OCI-LY7 (cell line): ENCODE results near the gene NOXO1. TPM values are rescaled to one million over a fixed set of nuclear protein-coding genes. Genes with fewer than 3 reads are reported as not detected.
A peak's percentile ranks its signal among the peaks of the same experiment; 100 is the strongest.
"Not testable (repeated sequence)": the region's sequence is repeated elsewhere in the genome, so short reads cannot be mapped to it uniquely, and the experiment has no call there.

ENCODE experiments used
- BruUV-seq: library from RNA; stranded (reverse); fragments of 400-500 nt; replicated peaks from 2 replicates; lab custom pipeline; 2021; lab: Mats Ljungman, UMichigan
- CTCF ChIA-PET: fragments of 300-600 bp; sonication (Branson Sonifier 250); formaldehyde crosslinking; loops from one replicate; lab custom pipeline; 2022; ENCODE audit warnings: antibody characterized with exemption; ENCODE audit not compliant: unreplicated experiment; lab: Charles Lee
- POLR2A ChIA-PET: fragments of 300-600 bp; sonication (Branson Sonifier 250); formaldehyde crosslinking; loops from one replicate; lab custom pipeline; 2022; ENCODE audit warnings: antibody characterized with exemption; lab: Charles Lee
- DNase-seq: peaks from one replicate; pipeline ENCODE4 v3.0.0-alpha.2; 2015; ENCODE audit warnings: low spot score
- H2AFZ ChIP-seq: fragments of 200-600 bp; sonication (generic), shearing (Covaris generic); 2 replicates; pipeline ENCODE4 v1.6.1; 2014; ENCODE audit warnings: mild to moderate bottlenecking, antibody characterized with exemption, low read length, moderate library complexity
- H3K27ac ChIP-seq: fragments of 200-600 bp; sonication (generic); 2 replicates; pipeline ENCODE4 v1.5.1; 2014; ENCODE audit warnings: mixed run types, low read depth, mild to moderate bottlenecking, moderate library complexity, low read length, inconsistent platforms; ENCODE audit not compliant: poor library complexity, severe bottlenecking
- H3K36me3 ChIP-seq: fragments of 200-600 bp; sonication (generic); 2 replicates; pipeline ENCODE4 v1.6.1; 2014; ENCODE audit warnings: mild to moderate bottlenecking, antibody characterized with exemption, low read length, moderate library complexity, mixed read lengths; ENCODE audit not compliant: insufficient read depth
- H3K4me1 ChIP-seq: fragments of 200-600 bp; sonication (generic); 2 replicates; pipeline ENCODE4 v1.5.1; 2014; ENCODE audit warnings: mild to moderate bottlenecking, low read length; ENCODE audit not compliant: insufficient read depth, poor library complexity, severe bottlenecking
- H3K4me2 ChIP-seq: fragments of 200-600 bp; sonication (generic); 2 replicates; pipeline ENCODE4 v1.6.1; 2014; ENCODE audit warnings: mild to moderate bottlenecking, low read length
- H3K4me3 ChIP-seq: fragments of 200-600 bp; sonication (generic); 2 replicates; pipeline ENCODE4 v1.5.1; 2014; ENCODE audit warnings: mild to moderate bottlenecking, low read depth, low read length; ENCODE audit not compliant: poor library complexity, severe bottlenecking
- H3K79me2 ChIP-seq: fragments of 200-600 bp; sonication (generic); 2 replicates; pipeline ENCODE4 v1.6.1; 2016; ENCODE audit warnings: low read depth, mild to moderate bottlenecking, low read length, moderate library complexity, mixed read lengths; ENCODE audit not compliant: insufficient read depth
- H3K9me2 ChIP-seq: fragments of 200-600 bp; sonication (generic); 2 replicates; pipeline ENCODE4 v1.6.1; 2016; ENCODE audit warnings: mild to moderate bottlenecking, low read length, mixed read lengths; ENCODE audit not compliant: insufficient read depth
- H3K9me3 ChIP-seq: fragments of 200-600 bp; sonication (generic); 2 replicates; pipeline ENCODE4 v1.6.1; 2014; ENCODE audit warnings: mild to moderate bottlenecking, mixed run types, low read length, mixed read lengths
- H4K20me1 ChIP-seq: fragments of 200-600 bp; sonication (generic); 2 replicates; pipeline ENCODE4 v1.6.1; 2014; ENCODE audit warnings: mild to moderate bottlenecking, antibody characterized with exemption, low read length, moderate library complexity, mixed read lengths; ENCODE audit not compliant: insufficient read depth
- EZH2phosphoT487 ChIP-seq: fragments of 200-600 bp; sonication (generic); IDR thresholded peaks from 2 replicates; pipeline ENCODE4 v1.6.1; 2018; ENCODE audit warnings: low read depth, borderline replicate concordance, mild to moderate bottlenecking, mixed run types, antibody characterized with exemption, low read length, moderate library complexity, mixed read lengths
- intact Hi-C: fragments of 100-400 bp; cut with micrococcal nuclease; formaldehyde crosslinking; loops from one replicate; pipeline ENCODE4 v1.10.0; 2022; ENCODE audit not compliant: unreplicated experiment
- total RNA-seq, 2 experiments: library from RNA; depleted of rRNA in 1 of 2; stranded (reverse); fragments of >200 nt in 1 of 2; shearing (Covaris generic) in 1 of 2; gene quantifications; 2 replicates each; pipeline ENCODE4 v1.2.3, GENCODE V29; 2014 to 2022
- TF ChIP-seq, protein P1 (sequence below): fragments of 200-600 bp; sonication (generic); conservative IDR thresholded peaks from 2 replicates; pipeline ENCODE4 v1.5.1; 2014; ENCODE audit warnings: mild to moderate bottlenecking, antibody characterized with exemption, low read length, moderate library complexity, mixed read lengths

The NOXO1 gene
- total RNA-seq, 2 experiments from 2014 or later = 0.22 to 0.30 TPM

DNA sequence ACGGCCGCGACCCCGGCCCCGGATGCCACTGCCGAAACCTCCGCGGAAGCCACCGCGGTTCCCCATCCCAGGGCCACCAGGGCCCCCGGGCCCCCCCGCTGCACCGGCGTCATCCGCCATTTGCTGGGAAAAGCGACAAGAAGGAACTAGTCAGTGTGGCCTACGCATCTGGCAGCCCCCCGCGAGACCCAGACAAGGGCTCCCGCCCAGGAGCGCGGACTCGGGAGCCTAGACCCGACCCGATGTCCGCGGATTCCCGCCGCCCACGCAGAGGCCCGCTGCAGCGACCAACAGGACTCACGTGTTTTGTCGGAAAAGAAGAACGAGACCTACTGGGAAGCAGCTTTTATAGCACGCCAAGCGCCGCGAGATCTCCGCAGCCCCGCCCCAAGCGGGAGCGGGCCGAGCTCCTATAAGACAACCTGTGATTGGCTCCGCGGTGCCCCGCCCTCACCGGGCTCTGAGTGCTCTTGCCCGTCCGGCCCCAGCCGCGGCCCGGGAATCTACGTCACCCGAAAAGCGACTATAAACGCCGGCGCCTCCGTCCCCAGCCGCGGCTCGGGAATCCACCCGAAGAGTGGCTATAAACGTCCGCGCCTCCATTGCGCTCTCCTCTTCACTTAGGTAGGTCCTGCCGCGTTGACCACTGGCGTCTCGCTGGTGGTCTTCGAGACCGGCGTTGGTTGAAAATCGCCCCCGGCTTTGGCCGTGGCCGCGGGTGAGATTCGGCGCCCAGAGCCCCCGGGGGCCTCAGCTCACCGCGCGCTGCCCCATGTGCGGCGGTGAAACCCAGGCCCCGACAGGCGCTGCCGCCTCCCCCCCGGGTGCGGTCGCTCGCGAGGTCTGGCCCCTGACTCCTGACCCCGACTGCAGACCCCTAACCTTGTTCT, 16.5 kb downstream of the NOXO1 start, which contains the start of gene RPS2:
Gene RPS2, minus strand, starts transcription at position 321 of the 890 bp plus-strand sequence. Its CDS starts 201 bp downstream, at position 120.
- Histone ChIP-seq H3K4me1 (peaks cover 32% of the 10 kb centered on the region), H3K27ac (peak within 1 kb of the TSS; percentile 80), H3K4me3 (peak within 1 kb of the TSS; percentile 82), H3K36me3 (peaks cover 64% of the 10 kb centered on the region), H3K9me2 (no peaks in the 10 kb centered on the region), H3K4me2 (peak within 1 kb of the TSS; percentile 96), H3K9me3 (no peaks in the 10 kb centered on the region), H3K79me2 (peaks cover 56% of the 10 kb centered on the region), H4K20me1 (peaks cover 14% of the 10 kb centered on the region), H2AFZ (peak within 1 kb of the TSS; percentile 6; the same call in 1 of the 2 replicates)
- BruUV-seq = no TSS peak
- ChIA-PET CTCF (interaction anchor here (0.6 kb wide), 1 partner anchor 58 kb away, joined by 3 read pairs; no protein-coding TSS in a partner anchor), POLR2A (interaction anchor here (0.6 to 1.6 kb wide), 8 partner anchors 21 to 1384 kb away, joined by 3 to 11 read pairs (median 5); partner anchors contain the start of genes MSRB1, NUBP2, SPSB3 and SYNGR3)
- TF ChIP-seq, protein P1, sequence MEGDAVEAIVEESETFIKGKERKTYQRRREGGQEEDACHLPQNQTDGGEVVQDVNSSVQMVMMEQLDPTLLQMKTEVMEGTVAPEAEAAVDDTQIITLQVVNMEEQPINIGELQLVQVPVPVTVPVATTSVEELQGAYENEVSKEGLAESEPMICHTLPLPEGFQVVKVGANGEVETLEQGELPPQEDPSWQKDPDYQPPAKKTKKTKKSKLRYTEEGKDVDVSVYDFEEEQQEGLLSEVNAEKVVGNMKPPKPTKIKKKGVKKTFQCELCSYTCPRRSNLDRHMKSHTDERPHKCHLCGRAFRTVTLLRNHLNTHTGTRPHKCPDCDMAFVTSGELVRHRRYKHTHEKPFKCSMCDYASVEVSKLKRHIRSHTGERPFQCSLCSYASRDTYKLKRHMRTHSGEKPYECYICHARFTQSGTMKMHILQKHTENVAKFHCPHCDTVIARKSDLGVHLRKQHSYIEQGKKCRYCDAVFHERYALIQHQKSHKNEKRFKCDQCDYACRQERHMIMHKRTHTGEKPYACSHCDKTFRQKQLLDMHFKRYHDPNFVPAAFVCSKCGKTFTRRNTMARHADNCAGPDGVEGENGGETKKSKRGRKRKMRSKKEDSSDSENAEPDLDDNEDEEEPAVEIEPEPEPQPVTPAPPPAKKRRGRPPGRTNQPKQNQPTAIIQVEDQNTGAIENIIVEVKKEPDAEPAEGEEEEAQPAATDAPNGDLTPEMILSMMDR = 0 out of 2 replicates have a peak, but pooled peaks have one; percentile 34
- TF ChIP-seq EZH2phosphoT487 = no peak
- peak; percentile 99 for DNase-seq
- intact Hi-C loops = loop anchor here (2.0 kb wide), 1 partner anchor 28 kb away; no protein-coding TSS in a partner anchor

DNA sequence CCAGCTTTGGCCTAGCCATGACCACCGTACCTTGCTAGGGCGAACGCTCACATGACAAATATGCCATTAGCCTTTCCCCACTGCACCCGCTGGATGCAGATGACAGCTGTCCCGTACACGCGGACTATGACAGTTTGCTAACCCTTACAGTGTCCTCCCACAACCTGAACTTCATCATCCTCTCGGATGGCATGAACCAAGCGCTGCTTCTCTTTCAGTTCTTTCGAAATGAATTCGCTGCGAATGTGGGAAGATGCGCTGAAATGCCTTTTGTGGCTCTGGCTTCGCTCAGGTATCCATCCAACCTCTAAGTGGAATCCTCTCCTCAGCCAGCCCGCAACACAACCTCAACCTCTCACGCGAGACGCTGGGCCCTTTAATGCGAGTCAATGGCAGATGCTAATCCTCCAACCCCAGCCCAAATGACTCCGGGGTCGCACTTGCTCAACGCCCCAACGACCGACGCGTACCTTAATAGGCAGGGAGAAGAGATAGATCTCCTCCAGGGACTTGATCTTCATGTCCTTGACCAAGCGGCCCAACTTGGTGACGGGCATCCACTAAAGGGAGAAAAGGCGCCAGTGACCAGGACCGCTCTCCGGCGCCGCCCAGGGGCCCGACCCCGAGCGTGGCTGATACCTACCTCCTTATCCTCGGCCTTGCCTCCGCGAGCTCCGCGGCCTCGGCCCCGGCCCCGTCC, 17.3 kb downstream of the NOXO1 start:
- no peaks in the 10 kb centered on the region for H3K9me3 ChIP-seq
- POLR2A ChIA-PET = interaction anchor here (0.6 to 1.6 kb wide), 10 partner anchors 20 to 1383 kb away, joined by 3 to 11 read pairs (median 4); partner anchors contain the start of genes MSRB1, NUBP2, SPSB3 and SYNGR3
- intact Hi-C loops = loop anchor here (2.0 kb wide), 1 partner anchor 29 kb away; no protein-coding TSS in a partner anchor
- peak; percentile 51 for DNase-seq
- CTCF ChIA-PET = no interaction called here
- no peak overlapping the region for H2AFZ ChIP-seq
- H3K9me2 ChIP-seq = no peaks in the 10 kb centered on the region
- peaks cover 64% of the 10 kb centered on the region for H3K36me3 ChIP-seq
- TF ChIP-seq, protein P1 = peak; percentile 46
- TF ChIP-seq EZH2phosphoT487 = no peak
- H3K79me2 ChIP-seq = peaks cover 60% of the 10 kb centered on the region
- H3K4me3 ChIP-seq = peak overlapping the region; percentile 82
- BruUV-seq = no TSS peak
- peak overlapping the region; percentile 80 for H3K27ac ChIP-seq
- peak overlapping the region; percentile 96 for H3K4me2 ChIP-seq
- H3K4me1 ChIP-seq = peaks cover 34% of the 10 kb centered on the region
- peaks cover 14% of the 10 kb centered on the region for H4K20me1 ChIP-seq

DNA sequence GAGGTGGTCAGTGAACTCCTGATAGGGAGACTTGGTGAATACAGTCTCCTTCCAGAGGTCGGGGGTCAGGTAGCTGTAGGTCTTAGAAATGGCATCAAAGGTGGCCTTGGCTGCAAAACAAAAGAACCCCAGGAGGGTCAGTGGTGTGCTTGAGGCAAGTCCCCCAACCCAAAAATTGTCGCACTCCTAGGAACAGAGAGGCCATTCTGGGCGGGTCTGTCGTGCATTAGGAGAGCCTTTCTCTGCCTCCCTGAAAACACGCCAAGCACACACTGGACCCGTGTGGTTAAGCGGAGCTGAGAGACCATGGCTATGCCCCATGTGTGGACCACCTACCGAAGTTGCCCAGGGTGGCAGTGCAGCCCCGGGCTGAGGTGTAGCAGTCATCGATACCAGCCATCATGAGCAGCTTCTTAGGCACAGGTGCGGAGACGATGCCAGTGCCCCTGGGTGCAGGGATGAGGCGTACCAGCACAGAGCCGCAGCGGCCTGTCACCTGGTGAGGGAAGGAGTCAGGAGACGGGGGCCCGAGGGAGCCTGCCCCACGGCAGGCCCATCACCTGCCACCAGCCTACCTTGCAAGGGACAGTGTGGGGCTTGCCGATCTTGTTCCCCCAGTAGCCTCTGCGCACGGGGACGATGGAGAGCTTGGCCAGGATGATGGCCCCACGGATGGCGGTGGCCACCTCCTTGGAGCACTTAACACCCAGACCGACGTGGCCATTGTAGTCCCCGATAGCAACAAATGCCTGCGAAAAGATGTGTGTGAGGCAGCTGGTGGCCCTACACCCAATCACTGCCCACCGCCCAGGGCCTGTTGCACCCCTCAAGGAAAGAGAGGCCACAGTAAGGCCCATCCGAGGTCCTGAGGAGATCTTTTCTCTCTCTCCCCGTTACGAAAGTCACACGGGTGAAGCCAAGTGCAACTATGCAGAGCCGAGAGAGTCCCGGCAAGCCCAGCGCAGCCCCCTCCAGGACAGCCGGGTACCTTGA, 18.8 kb downstream of the NOXO1 start:
- POLR2A ChIA-PET, H3K9me2 ChIP-seq, H3K9me3 ChIP-seq, CTCF ChIA-PET, DNase-seq, H2AFZ ChIP-seq, intact Hi-C loops: not testable (repeated sequence)
- Histone ChIP-seq H3K4me2 (peak overlapping the region; percentile 96), H3K36me3 (peaks cover 64% of the 10 kb centered on the region), H3K79me2 (peaks cover 60% of the 10 kb centered on the region), H4K20me1 (peaks cover 14% of the 10 kb centered on the region), H3K4me3 (peak overlapping the region; percentile 82), H3K4me1 (peaks cover 37% of the 10 kb centered on the region), H3K27ac (peak overlapping the region; percentile 80)
- TSS peak; percentile 96 for BruUV-seq
